HG03196 (cell line): ENCODE results near the gene EXOC4.

Source experiments
- ATAC-seq: cut with Tn5 transposase; IDR thresholded peaks from one replicate; pipeline ENCODE4 v1.9.1; 2021; ENCODE audit not compliant: unreplicated experiment

Gene EXOC4

DNA sequence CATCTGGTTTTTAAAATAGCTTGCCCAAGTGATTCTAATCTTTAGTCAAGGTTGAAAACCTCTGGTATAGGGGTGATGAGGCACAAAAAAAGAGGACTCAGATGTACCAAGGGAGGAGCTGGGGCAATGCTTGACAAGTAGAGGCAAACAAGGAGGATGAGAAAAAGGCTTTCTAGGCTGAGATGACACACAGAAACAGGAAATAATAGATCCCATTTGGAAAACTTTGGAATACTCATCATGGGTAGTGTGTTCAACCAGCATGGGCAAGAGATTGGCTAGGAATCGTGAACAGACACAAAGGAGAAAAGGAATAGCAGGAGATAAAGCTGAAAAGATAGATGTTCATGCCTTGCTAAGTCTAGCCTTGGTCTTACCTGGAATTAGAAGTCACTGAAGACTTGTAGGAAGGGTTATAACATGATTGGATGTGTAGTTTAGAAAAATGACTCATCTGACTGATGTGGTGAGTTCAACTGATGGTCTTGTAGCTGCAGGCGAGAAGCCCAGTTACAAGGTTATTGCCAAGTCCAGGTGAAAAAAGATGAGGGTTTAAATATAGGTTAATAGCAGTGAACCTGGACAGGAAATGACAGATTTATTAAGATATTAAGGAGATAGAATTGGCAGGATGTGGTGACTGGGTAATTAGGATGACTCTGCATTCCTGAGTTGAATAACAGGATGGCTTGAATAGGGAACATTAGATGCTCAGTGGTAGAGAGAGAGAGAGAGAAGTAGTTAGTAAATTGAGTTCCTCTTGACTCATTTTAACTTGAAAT, 660.2 kb downstream of the EXOC4 start:
- no peak for ATAC-seq

DNA sequence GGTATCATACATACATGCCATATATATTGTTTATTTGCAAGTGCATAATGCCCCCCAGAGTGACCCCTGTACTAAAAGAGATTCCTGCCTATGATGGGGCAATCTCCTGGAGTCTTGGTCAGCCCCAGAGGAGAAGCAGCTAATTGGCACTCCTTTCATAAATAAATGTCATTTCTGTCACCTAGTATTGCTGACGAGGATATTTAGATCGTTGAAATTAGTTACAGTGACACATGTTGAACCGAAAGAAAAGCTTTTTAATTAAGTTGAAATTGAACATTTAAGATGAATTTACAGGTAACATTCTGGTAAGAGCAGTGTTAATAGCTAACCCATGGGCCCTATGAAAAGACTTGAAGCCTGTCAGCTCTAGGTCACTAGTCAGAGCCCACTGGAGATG, 663.7 kb downstream of the EXOC4 start:
- no peak for ATAC-seq

- no peak for ATAC-seq
Measured at GRCh38 chr7:133919810-133920209, 666.9 kb downstream of the EXOC4 start.

DNA sequence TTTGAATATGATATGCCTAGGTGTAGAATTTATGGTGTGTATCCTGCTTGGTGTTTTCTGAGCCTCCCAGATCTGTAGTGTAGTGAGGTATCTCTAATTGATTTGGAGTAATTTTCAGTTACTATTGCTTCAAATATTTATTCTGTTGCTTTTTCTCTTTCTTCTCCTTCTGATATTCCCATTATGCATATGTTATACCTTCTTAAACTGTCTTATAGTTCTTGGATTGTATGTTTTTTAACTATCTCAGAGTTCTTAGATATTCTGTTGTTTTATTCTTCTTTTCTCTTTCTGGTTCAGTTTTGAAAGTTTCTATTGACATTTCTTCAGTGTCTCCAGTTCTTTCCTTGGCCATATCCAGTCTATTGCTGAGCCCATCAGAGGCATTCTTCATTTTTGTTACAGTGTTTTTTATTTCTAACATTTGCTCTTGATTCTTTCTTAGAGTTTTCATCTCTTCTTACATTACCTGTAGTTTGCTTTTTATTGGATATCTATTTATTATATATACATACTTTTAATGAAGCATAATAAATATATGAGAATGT, 668.8 kb downstream of the EXOC4 start:
- ATAC-seq = no peak

- no peak for ATAC-seq
Measured at GRCh38 chr7:133923974-133924373, 671.1 kb downstream of the EXOC4 start.

DNA sequence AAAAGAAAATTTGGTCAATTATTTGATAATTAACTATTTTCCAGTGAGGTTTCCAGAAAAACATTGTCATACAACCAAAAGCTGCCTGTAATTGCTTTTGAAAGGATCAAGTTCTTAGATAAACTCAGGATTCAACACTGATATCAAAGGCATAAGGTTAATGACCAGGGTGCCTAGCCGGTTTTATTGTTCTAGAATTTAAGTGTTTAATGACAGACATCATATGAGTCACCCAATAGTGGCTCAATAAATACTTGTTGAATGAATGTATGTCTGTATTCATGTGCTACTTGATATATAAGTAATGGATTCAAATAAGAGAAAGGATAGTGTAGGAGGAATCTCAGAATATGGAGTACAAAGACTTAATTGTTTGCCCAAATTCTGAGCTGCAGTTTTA, 678.2 kb downstream of the EXOC4 start:
- no peak for ATAC-seq

GRCh38 chr7:133932591-133932990, 679.7 kb downstream of the EXOC4 start:
- no peak for ATAC-seq

GRCh38 chr7:133934262-133934976, 681.5 kb downstream of the EXOC4 start:
- ATAC-seq = no peak

GRCh38 chr7:133934977-133935330, 682.1 kb downstream of the EXOC4 start:
- ATAC-seq = no peak

GRCh38 chr7:133936074-133936473, 683.2 kb downstream of the EXOC4 start:
- ATAC-seq = no peak

DNA sequence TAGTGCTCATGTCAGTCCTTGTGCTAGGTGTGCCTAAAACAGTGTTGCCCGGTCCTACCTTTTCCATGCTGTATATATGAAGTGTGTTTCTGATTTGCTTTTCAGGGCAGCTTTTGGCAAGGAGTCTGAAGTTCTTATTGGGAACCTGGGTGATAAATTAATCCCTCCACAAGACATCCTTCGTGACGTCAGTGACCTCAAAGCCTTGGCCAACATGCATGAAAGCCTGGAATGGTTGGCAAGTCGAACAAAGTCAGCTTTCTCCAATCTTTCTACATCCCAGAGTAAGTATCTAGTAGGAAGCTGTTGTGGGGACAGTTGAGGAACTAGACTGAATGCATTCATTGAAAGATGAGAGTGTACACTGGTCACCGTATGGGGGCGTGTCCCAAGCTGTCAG, 684.9 kb downstream of the EXOC4 start:
- ATAC-seq = no peak

GRCh38 chr7:133940368-133940767, 687.5 kb downstream of the EXOC4 start:
- no peak for ATAC-seq

- no peak for ATAC-seq
Measured at GRCh38 chr7:133941496-133941895, 688.6 kb downstream of the EXOC4 start.

DNA sequence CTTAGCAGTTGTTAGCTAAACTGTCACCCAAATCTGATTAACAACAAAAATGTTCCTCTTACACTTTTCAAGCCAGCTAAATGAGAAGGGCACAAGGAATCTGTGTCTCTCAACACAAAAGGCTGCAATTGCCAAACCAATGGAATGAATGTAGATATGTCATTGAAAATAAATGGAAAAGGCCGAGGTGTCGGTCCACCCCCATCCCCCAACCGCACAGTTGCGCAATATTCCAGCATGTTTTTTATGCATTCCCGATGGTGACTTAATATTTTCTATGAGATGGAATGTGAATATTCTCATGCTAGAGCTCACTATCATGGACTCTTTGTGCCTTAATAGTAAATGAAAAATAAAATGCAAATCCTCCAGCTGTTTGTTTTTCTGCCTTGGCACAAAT, 692.6 kb downstream of the EXOC4 start:
- ATAC-seq = no peak

- ATAC-seq = no peak
Measured at GRCh38 chr7:133947458-133948254, 694.8 kb downstream of the EXOC4 start.

GRCh38 chr7:133948588-133948987, 695.7 kb downstream of the EXOC4 start:
- ATAC-seq = no peak

- no peak for ATAC-seq
Measured at GRCh38 chr7:133950855-133951254, 698.0 kb downstream of the EXOC4 start.

DNA sequence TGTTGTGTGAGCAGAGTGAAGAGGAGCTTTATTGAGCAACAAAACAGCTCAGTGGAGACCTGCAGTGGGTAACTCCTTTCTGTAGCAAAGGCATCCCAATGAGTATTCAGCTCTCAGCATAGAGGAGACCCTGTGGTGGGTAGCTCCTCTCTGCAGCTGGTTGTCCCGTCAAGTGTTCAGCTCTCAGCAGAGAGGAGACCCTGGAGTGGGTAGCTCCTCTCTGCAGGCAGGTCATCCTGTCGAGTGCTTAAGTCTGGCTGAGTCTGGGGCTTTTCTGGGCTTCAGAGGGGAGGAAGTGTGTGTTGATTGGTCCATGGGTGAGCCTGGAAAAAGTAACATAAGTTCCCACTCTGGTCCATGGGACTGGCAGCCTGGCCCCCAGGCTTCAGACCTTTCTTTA, 702.3 kb downstream of the EXOC4 start:
- ATAC-seq = no peak

GRCh38 chr7:133957845-133958244, 705.0 kb downstream of the EXOC4 start:
- ATAC-seq = no peak

- no peak for ATAC-seq
Measured at GRCh38 chr7:133958822-133959221, 705.9 kb downstream of the EXOC4 start.

- ATAC-seq = no peak
Measured at GRCh38 chr7:133959505-133959904, 706.6 kb downstream of the EXOC4 start.

- ATAC-seq = no peak
Measured at GRCh38 chr7:133961724-133962123, 708.8 kb downstream of the EXOC4 start.
